NCI-H2107 treated with DMSO at 0.1 percent for 48 hours (cell line): Measurements from ENCODE around the gene PLAC8L1.
A peak's percentile ranks its signal among the peaks of the same experiment; 100 is the strongest.

Experiments
- DNase-seq: peaks from one replicate; lab custom pipeline; 2025; ENCODE audit not compliant: unreplicated experiment; lab: John Stamatoyannopoulos, UW

The PLAC8L1 gene

DNA sequence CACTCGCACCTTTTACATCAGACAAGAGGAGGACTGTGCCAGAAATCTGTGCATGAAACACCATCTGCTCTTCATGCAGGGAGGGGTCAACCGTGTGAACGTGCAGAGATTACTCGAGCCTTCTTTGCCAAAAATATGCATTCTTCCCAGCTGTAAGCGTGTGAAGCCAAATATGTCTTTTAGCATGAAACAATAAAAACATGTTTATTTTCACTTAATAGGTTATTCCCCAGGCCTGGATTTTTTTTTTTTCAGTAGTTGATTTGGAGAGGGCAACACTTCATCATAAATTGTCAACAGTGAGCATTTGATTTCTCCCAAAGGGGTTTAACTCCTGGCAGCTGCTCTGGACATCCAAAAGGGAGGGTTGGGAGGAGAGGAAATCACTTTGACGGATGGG lies 23.8 kb downstream of the PLAC8L1 start:
- no peak for DNase-seq

DNA sequence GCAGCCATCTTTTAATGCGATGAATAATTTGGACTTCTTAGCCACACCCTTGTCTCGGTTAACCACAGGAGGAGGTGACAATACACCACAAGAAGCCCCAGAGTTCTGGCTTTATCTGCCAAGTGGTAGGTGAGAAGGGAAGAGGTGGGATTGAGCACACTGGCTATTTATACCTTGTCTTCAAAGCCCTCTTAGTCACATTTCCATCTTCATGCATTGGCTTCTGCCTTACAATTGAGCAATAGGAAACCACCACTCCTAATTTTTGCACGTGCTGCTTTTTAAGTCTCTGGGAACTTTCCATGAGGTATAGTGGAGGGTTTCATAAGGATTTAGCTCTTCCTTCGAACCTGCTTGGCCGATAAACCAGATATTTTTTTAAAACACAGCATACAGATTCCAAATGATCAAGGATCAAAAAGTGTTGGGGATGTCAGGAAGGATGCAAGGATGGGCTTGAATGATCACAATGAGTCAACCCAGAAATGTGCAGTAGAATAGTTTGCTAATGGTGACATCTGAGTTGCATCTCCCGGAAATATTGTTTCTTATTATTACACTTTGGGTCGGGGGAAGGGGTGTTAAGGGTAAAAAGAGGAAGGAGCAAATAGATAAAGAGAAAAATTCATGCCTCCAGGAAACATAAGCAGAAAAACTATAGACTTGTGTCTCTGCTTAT lies 25.5 kb downstream of the PLAC8L1 start:
- no peak for DNase-seq

DNA sequence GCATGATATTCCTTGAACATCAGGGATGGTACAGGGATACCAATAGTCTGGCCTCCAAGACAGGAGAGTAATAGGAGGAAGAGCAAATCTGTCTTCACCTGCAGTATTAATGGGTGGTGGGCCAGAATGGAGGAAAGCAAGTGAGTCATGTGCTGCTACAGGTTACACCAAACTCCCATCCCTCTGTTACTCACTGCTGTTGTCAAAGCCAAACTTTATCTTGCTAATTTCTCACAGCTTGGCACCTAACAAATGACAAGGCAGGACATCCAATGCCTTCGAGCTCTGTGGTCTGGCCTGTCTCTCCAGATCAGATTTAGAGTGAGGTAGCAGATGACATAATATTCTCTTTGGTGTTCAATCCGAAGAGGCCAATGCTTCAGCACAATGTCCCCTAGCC lies 26.8 kb downstream of the PLAC8L1 start:
- no peak for DNase-seq

DNA sequence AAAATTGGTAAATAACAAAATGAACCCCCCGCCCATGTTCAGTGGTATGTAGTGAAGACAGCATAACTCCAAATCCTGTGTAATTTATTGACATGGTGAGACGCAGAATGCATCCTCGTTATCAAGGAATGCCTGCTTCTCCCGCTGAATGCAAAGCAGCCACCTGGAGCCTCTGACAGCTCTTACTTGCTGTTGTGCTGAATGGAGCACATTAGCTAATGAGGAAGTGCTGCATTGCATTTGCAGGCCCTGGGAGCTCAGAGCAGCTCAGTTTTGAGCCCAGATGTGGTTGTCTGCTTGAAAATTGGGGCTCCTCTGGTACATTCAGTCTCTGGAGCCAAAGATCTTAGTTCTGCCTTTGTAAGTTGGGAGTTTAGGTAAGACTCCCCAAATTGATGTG lies 28.9 kb downstream of the PLAC8L1 start:
- no peak for DNase-seq

DNA sequence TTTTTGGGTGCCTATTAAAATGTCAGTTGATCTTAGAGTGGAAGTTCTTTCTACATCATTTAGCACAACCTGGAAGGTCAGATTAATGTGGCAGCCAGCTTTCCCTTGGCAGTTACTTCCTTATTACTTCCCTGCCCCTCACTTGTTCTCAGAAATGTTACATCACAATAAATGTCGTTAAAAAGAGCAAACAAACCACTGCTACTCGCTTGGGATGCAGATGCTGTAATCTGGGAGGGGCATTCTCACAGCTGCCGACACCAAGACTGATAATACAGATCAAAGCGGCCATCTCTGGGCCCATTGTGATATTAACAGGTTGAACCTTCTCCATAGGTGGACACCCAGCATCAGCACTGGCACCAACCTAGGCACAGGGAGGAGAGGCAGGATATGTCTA lies 29.3 kb downstream of the PLAC8L1 start:
- no peak for DNase-seq

DNA sequence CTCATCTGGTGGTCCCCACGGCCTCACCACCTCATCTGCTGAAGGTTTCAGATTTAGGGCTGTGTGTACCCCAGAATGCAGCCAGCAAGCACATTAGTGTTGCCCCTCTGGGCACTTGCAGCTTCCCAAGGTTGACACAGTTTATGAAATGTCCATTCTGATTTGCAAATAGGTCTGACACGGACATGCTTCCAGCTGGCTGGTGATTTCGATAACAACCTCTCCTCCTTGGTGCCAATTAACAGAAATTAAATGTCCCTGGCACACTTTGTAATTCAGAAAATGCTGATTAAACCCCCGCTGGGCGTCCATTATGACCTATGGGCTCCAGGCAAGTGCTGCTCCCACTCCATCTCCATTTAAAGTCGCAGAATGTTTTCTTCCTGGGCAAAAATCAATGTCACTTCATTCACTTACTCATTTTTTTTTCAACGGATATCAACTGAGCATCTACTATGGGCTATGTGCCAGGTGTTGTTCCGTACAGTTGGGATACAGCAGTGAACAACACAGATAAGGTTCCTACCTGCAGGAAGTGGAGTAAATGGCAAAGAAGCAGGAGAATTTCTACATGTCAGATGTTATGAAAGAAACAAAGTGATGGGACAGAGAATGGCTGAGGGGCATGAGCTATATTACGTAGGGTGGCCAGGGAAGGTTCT lies 32.0 kb downstream of the PLAC8L1 start:
- DNase-seq, result no peak

DNA sequence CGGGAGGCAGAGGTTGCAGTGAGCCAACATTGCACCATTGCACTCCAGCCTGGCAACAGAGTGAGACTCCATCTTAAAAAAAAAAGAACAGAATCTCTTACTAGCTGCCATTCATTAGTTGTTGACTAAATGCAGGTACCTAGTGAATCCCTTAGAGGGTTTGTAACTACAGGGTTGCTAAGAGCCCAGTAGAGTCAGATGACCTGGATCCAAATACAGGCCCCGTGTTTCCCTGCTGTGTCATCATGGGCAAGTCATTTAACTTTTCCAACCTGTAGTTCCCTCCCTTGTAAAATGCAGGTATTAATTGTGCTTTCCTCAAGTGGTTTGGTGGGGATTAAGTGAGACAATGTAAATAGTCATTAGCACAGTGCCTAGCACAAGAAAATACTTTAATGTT lies 32.8 kb downstream of the PLAC8L1 start:
- DNase-seq, result no peak

DNA sequence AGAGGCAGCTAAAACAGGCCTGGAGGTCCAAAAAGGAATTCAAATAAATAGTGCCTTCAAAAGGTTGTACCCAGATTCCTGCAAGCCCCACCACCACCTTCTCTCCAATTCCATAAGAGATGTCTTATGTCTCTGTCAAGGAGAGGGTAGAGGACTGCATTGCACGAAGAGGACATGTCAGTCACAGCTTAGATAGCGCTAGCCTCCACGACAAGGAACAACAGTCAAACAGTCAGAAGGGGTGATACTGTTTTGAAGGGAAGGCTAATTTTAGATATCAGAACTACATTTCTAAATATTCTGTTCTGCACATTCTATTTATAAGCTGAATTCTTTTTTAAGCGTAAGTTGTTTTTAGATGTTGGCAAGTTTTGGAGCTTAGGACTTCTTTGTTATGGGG lies 34.2 kb downstream of the PLAC8L1 start:
- no peak for DNase-seq

DNA sequence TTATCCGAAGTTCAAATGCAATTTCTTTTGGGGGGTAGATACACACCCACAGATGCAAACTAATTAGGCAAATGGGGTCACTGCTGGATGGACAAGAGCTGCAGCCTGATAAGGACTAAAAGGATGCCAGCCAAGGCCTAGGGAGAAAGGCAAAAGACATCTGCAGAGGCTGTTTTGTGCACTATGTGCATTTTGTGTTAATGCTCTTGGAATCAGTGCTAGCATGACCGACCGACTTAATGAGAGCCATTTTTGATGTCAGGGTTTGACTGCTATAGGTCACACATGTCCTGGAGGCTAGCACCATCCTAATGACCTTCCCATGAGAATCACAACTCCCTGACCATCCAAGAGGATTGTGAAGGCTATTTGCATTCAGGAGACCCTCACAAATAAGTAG lies 34.6 kb downstream of the PLAC8L1 start:
- no peak for DNase-seq

DNA sequence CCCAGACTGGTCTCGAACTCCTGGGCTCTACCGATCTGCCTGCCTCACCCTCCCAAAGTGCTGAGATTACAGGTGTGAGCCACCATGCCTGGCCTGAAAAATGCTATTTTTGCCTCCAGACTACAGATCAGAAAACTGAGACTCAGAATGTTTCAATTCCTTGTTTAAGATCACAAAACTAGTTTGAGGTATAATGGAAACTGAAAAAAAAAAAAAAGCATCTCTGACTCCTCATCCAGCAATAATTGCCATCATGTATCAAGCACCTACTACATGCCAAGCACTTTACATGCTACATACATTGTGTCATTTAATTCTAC lies 35.6 kb downstream of the PLAC8L1 start:
- no peak for DNase-seq

DNA sequence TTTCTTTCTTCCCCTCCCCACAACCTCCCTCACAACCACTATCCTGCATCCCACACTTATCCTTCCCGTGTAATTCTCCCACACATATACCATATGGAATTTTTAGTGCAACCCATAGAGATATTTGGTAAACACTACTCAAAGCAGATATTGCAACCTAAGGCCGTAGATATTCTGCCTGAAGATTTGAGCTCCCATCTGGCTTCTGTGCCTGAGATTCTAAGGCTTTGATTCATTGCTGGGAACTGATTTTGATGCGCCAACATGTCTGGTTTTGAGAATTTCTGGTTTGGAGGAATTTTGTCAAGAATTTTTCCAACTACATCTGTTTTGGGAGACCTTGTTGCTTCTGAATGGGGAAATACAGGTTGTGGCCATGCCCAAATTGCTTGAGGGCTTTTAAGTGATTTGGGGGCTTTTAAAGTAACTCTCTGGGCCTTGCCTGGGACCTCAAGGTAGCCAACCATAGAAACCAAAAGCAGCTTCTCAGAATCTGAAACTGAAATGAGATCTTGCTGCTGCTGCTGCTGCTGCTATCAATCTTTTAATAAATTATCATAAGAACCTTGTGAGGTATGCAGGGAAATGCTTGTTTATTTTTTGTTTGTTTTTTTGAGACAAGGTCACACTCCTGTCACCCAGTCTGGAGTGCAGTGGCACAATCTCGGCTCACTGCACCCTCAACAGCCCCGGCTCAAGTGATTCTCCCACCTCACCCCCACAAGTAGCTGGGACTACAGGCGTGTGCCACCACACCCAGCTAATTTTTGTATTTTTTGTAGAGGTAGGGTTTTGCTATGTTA lies 36.2 kb downstream of the PLAC8L1 start:
- DNase-seq, result no peak

DNA sequence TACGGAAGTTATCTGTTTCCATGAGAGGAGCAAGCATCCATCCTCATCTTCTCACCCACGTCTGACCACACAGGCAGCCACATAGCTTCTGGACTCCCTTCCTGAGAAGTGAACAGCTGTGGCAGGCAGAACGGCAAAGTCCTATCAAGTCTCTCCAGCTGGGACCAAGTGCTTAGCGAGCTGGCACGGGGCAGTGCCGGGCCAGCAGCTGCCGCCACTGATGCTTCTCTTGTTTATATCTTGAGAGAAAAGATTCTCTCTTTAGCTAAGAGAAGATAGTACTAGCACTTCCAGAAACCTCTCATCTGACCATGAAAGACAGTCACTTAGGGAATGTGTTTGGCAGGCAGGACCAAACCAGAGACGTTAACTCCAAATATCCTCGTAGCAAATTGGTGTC lies 37.2 kb downstream of the PLAC8L1 start:
- DNase-seq, result no peak

DNA sequence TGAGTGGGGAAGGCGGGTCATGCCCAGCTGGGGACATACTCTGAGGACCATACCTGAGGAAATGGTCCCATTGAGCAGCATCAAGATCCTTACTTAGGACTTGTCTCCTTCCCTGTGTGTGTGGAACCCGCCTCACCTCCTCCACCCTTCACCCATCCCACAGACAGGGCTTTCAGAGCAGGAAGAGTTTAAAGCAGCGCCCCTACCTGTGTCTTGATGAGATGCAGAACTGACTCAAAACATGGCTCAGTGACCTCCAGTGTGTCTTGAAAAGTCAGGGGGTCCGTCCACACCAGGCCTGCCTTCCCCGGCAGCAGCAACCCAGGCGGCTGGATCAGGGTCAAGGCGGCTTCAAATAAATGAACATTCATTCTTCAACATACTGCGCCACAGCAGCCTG lies 38.4 kb downstream of the PLAC8L1 start:
- DNase-seq, result no peak

DNA sequence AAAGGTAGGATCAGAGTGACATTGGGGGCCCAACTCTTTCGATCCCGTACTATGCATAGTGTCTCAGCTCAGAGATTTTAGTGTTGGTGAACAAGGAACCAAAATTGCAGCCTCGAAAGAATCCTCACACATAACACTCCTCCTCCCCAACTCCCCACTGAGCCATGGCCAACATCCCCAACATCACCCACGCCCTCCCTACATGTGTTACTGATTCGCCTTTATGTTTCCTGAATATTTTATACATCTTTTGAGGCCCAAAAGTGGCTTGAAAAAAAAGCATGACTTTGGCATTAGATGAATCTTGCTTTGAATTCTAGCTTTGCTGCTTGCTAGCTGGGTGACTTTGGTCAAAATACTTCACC lies 45.2 kb downstream of the PLAC8L1 start:
- DNase-seq, result no peak

DNA sequence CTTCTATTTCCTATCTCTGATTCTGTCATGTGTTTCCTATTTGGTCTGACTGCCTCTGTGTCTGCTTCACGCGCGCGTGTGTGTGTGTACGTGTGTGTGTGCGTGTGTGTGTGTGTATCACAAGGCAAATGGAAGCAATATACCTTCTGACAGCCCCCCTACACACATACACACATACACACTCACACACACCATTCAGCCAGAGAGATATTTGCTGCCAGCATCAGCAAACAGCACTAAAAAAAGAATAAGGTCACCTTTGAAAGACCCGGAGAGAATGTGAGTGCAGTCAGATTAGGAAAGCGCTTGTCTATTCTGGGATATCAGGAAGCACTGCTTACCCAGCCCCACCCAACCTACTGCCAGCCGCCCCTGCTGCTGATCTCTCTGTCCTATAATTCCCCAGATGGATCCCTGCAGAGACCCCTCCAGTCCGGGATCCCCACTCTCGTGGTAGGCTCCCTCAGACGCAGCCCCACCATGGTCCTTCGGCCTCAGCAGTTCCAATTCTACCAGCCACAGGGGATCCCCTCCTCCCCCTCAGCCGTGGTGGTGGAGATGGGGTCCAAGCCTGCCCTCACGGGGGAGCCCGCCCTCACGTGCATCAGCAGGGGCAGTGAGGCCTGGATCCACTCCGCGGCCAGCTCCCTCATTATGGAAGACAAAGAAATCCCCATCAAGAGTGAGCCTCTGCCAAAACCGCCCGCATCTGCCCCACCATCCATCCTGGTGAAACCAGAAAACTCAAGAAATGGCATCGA lies 45.7 kb downstream of the PLAC8L1 start:
- no peak for DNase-seq

DNA sequence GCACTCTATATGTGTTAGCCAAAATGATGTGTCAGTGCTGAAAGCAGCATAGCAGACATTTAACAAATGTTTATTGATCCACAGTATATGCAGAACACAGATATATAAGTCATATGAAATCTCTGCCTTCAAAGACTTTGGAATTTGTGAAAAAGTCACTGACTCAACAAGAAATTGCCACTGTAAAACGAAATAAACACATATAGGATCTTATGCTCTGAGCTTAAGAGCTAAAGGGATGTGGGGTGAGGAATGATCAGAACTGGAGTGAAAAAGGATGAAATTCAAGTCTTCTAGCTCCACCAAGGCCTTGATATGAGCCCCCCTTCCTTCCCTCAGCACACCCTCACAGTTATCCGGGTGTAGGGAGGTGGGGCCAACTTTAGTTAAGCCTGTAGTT lies 49.9 kb downstream of the PLAC8L1 start:
- no peak for DNase-seq

DNA sequence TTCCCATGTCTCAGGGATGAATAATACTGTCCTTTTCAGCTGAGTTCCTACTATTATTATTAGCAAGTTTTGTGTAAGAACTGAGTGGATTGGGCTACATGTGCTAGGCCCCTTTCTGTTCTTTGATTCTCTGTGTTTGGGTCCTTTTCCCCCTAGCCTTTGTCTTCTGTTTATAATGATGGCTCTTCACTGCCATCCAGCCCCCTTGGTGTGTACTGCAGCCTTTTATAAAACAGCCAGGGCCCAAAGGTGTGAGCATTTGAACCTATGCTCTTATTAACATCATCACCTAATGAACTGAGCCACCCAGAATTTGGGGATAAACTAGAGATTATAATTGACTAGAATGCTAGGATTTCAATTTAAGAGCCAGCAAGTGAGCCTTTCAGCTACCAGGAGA lies 52.6 kb downstream of the PLAC8L1 start:
- DNase-seq, result no peak

DNA sequence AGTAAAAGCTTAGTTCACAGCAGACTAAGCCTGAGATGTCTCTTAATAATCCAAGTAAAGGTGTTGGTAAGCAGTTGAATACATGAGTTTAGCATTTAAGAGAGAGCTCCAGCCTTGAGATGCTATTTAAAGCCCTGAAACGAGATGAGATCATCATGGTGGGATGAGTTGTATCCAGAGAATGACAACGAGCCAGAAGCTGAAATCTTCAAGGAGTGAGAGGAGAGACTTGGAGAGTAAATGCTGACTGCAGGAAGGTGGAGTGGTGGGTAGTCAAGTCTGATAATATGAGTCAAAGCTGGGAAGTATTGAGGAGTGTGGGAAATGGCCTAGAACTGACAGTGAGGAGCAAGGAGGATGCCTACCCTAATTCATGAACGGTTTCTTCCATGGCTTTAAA lies 53.7 kb downstream of the PLAC8L1 start:
- DNase-seq, result no peak

DNA sequence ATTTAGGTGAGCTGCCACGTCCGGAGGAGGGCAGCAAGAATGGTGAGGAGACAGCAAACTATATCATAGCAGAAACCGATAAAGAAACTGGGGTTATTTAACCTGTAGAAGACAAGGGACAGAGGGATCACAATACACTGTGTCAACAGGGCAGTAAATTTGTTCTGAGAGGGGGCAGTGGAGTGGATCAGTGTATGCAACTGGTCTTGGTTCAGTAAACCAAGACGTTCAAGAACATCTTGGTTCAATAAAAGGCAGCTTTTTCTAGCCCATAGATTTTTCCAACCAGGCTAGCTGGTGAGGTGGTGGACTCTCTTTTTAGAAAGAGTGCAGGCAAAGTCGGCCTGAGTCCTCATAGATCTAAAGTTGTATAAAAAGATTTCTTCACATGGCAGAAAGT lies 55.3 kb downstream of the PLAC8L1 start:
- DNase-seq, result no peak

DNA sequence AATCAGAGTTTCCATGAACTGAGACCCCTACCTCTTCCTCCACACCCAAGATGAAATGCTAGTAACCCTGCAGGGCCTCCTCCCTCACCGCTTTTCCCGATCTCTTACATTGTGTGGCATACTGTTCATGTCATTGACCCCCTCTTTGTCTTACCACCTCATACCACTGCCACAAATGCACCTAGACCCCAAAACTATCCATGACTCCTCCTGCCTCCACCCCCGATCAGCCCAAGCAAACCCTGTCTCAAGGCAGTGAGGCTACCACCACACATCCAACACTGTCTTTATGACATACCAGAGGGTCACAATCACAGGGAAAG lies 55.7 kb downstream of the PLAC8L1 start:
- DNase-seq, result no peak

DNA sequence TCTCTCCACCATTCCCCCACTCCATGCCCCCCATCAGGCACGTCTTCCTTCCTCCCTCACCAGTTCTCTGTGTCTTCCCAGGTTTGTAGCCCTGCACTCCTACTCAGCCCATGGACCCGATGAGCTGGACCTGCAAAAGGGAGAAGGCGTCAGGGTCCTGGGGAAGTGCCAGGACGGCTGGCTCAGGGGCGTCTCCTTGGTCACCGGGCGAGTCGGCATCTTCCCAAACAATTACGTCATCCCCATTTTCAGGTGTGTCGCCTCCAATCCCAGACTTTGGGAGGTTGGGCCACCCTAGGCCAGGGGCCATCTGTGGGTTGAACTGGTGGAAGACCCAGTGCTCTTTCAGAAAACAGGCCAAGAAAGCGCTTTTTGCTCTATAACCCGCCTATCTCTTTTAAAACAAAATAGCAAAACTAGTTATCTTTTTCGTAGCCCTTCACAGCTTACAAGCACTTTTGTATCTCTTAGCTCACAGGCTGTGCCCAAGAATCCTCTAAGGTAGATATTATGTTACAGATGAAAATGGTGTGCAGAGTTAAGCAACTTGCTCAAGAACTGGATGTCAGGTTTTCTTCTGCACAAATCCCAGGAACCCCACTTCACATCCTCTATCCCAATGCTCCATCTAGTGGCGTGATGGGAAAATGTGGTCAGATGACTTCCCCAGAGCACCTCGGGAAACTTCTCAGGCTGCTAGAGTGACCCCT lies 56.2 kb downstream of the PLAC8L1 start:
- peak; percentile 33 for DNase-seq
